CD4-positive, alpha-beta T cell treated with Interleukin-12 subunit alpha and Interleukin-12 subunit beta, for 1 hour (primary cell): ENCODE data around the gene DEPP1.

Experiments
- DNase-seq: peaks from one replicate; pipeline ENCODE4 v3.0.0-alpha.2; 2020

The DEPP1 gene

GRCh38 chr10:44930904-44931620 lies 47.5 kb downstream of the DEPP1 start:
- DNase-seq = no peak

- DNase-seq = no peak
These were observed 49.0 kb downstream of the DEPP1 start for GRCh38 chr10:44929356-44930255.

- no peak for DNase-seq
These were observed 50.1 kb downstream of the DEPP1 start for GRCh38 chr10:44928462-44928861.

- no peak for DNase-seq
These were observed 51.3 kb downstream of the DEPP1 start for GRCh38 chr10:44927352-44927751.

- no peak for DNase-seq
These were observed 51.8 kb downstream of the DEPP1 start for GRCh38 chr10:44926751-44927351.
